GM18868 (cell line): ENCODE results near the gene ENDOD1.

Source experiments
- ATAC-seq: cut with Tn5 transposase; IDR thresholded peaks from one replicate; pipeline ENCODE4 v1.9.1; 2021; ENCODE audit warnings: mild to moderate bottlenecking, moderate library complexity; ENCODE audit not compliant: unreplicated experiment

Gene ENDOD1

GRCh38 chr11:95074792-95075563, 14.7 kb upstream of the ENDOD1 start:
- ATAC-seq: no peak

GRCh38 chr11:95076416-95076815, 13.2 kb upstream of the ENDOD1 start:
- ATAC-seq: no peak

- ATAC-seq: no peak
These were observed 12.7 kb upstream of the ENDOD1 start for GRCh38 chr11:95076981-95077380.

- no peak for ATAC-seq
These were observed 11.1 kb upstream of the ENDOD1 start for GRCh38 chr11:95078526-95078925.

- ATAC-seq: no peak
These were observed 8.6 kb upstream of the ENDOD1 start for GRCh38 chr11:95081010-95081409.

GRCh38 chr11:95081412-95081811, 8.2 kb upstream of the ENDOD1 start:
- no peak for ATAC-seq

- ATAC-seq: no peak
These were observed 7.1 kb upstream of the ENDOD1 start for GRCh38 chr11:95082576-95083001.

- ATAC-seq: peak; percentile 57
These were observed 5.1 kb upstream of the ENDOD1 start for GRCh38 chr11:95084509-95084908.

- no peak for ATAC-seq
These were observed 4.4 kb upstream of the ENDOD1 start for GRCh38 chr11:95085117-95085816.

- no peak for ATAC-seq
These were observed 3.5 kb upstream of the ENDOD1 start for GRCh38 chr11:95086151-95086550.

- no peak for ATAC-seq
These were observed 2.6 kb upstream of the ENDOD1 start for GRCh38 chr11:95086836-95087570.

GRCh38 chr11:95088946-95089619, 563 bp upstream of the ENDOD1 start:
- peak; percentile 54 for ATAC-seq

GRCh38 chr11:95091663-95092180, 2.1 kb downstream of the ENDOD1 start:
- ATAC-seq: no peak

GRCh38 chr11:95092549-95093324, 3.1 kb downstream of the ENDOD1 start:
- ATAC-seq: no peak

GRCh38 chr11:95093548-95093947, 3.9 kb downstream of the ENDOD1 start:
- ATAC-seq: no peak

- ATAC-seq: peak; percentile 90
These were observed 6.4 kb downstream of the ENDOD1 start for GRCh38 chr11:95095858-95096587.

GRCh38 chr11:95097209-95097608, 7.6 kb downstream of the ENDOD1 start:
- no peak for ATAC-seq

- ATAC-seq: no peak
These were observed 9.2 kb downstream of the ENDOD1 start for GRCh38 chr11:95098826-95099225.

GRCh38 chr11:95100191-95100648, 10.6 kb downstream of the ENDOD1 start:
- ATAC-seq: no peak
